SK-N-SH (cell line): Measurements from ENCODE around the gene PRDM10. TPM values are rescaled to one million over a fixed set of nuclear protein-coding genes. Genes with fewer than 3 reads are reported as not detected.

Experiments
- CTCF ChIA-PET: fragments of 300-600, 350-600 bp; formaldehyde crosslinking; extraction: SDS; loops from one replicate; lab custom pipeline; 2021; lab: Yijun Ruan, JAX
- POLR2A ChIA-PET: fragments of 350-600 bp; sonication (Branson Sonifier 250); formaldehyde crosslinking; extraction: SDS; loops from one replicate; lab custom pipeline; 2020; ENCODE audit warnings: antibody characterized with exemption, inconsistent platforms; lab: Yijun Ruan, JAX
- DNase-seq: peaks from one replicate; pipeline ENCODE4 v3.0.0; 2012
- H2AFZ ChIP-seq: fragments of 200-600 bp; sonication (generic); 2 replicates; pipeline ENCODE4 v1.8.1; 2016; ENCODE audit warnings: antibody characterized with exemption, mild to moderate bottlenecking, low read depth
- H3F3A ChIP-seq: fragments of 200-600 bp; sonication (generic); replicated peaks from 2 replicates; pipeline ENCODE3; 2016; ENCODE audit warnings: antibody characterized with exemption, mild to moderate bottlenecking; ENCODE audit not compliant: insufficient read depth
- H3K27ac ChIP-seq, 2 experiments: fragments of 200-500 bp in 1 of 2; fragments of 200-600 bp in 1 of 2; sonication (Bioruptor generic) in 1 of 2; sonication (generic), shearing (Covaris generic) in 1 of 2; 2 replicates each; pipeline versions ENCODE4 v1.5.1 to v1.6.1; 2014 to 2016; ENCODE audit warnings: low read depth in 2 of 2, inconsistent platforms in 1 of 2, low read length in 1 of 2, mild to moderate bottlenecking in 1 of 2, mixed read lengths in 1 of 2
- H3K27me3 ChIP-seq: fragments of 200-600 bp; sonication (generic), shearing (Covaris generic); 2 replicates; pipeline ENCODE4 v1.6.1; 2016; ENCODE audit warnings: mixed run types; ENCODE audit not compliant: insufficient read depth
- H3K36me3 ChIP-seq, 2 experiments: fragments of 200-500 bp in 1 of 2; fragments of 200-600 bp in 1 of 2; sonication (Bioruptor generic) in 1 of 2; sonication (generic) in 1 of 2; replicated peaks in 1 of 2; 2 replicates each; pipeline versions ENCODE3 to v1.5.1; 2014 to 2016; ENCODE audit warnings: low read length in 1 of 2, mild to moderate bottlenecking in 1 of 2; ENCODE audit not compliant: insufficient read depth in 2 of 2, control insufficient read depth in 1 of 2
- H3K4me1 ChIP-seq, 2 experiments: fragments of 200-500 bp in 1 of 2; fragments of 200-600 bp in 1 of 2; sonication (Bioruptor generic) in 1 of 2; sonication (generic), shearing (Covaris generic) in 1 of 2; 2 replicates each; pipeline versions ENCODE4 v1.5.1 to v1.6.1; 2014 to 2016; ENCODE audit warnings: low read depth in 1 of 2, low read length in 1 of 2, mixed run types in 1 of 2; ENCODE audit not compliant: insufficient read depth in 2 of 2, control insufficient read depth in 1 of 2
- H3K4me2 ChIP-seq: fragments of 200-600 bp; sonication (generic), shearing (Covaris generic); 2 replicates; pipeline ENCODE4 v1.6.1; 2017; ENCODE audit warnings: mixed run types
- H3K4me3 ChIP-seq, 2 experiments: fragments of 200-500 bp in 1 of 2; fragments of 200-600 bp in 1 of 2; sonication (Bioruptor generic) in 1 of 2; sonication (generic), shearing (Covaris generic) in 1 of 2; 2 replicates each; pipeline versions ENCODE4 v1.5.1 to v1.8.1; 2014 to 2016; ENCODE audit warnings: low read depth in 2 of 2, inconsistent platforms in 1 of 2, low read length in 1 of 2, mild to moderate bottlenecking in 1 of 2, mixed read lengths in 1 of 2, moderate library complexity in 1 of 2
- H3K79me2 ChIP-seq: fragments of 200-600 bp; sonication (generic); 2 replicates; pipeline ENCODE4 v1.8.1; 2017; ENCODE audit warnings: mild to moderate bottlenecking; ENCODE audit not compliant: insufficient read depth
- H3K9ac ChIP-seq: fragments of 200-600 bp; sonication (generic); 2 replicates; pipeline ENCODE4 v1.6.1; 2017; ENCODE audit warnings: mixed run types
- H3K9me2 ChIP-seq: fragments of 200-600 bp; sonication (generic); 2 replicates; pipeline ENCODE4 v1.6.1; 2017; ENCODE audit warnings: mixed run types
- H3K9me3 ChIP-seq: fragments of 200-600 bp; sonication (generic); 2 replicates; pipeline ENCODE4 v1.6.1; 2017; ENCODE audit warnings: mixed run types, mild to moderate bottlenecking, moderate library complexity
- H4K20me1 ChIP-seq: fragments of 200-600 bp; sonication (generic); 2 replicates; pipeline ENCODE4 v1.6.1; 2017; ENCODE audit warnings: mild to moderate bottlenecking, mixed run types; ENCODE audit not compliant: insufficient read depth
- CHD2 ChIP-seq: fragments of 150-350 bp; IDR thresholded peaks from 2 replicates; pipeline ENCODE4 v1.6.1; 2018; ENCODE audit warnings: low read length; ENCODE audit not compliant: partially characterized antibody
- ELF1 ChIP-seq: IDR thresholded peaks from 2 replicates; pipeline ENCODE4 v1.4.0; 2012
- EP300 ChIP-seq, 2 experiments: IDR thresholded peaks; 2 replicates each; pipeline versions ENCODE4 v1.4.0 to v1.6.1; 2012; ENCODE audit warnings: borderline replicate concordance in 1 of 2, low read depth in 1 of 2, low read length in 1 of 2
- FOSL2 ChIP-seq: IDR thresholded peaks from 2 replicates; pipeline ENCODE4 v1.4.0; 2012; ENCODE audit warnings: low read depth, mild to moderate bottlenecking, moderate library complexity, borderline replicate concordance
- FOXJ3 ChIP-seq: sonication (generic); formaldehyde crosslinking; IDR thresholded peaks from 2 replicates; pipeline ENCODE4 v1.5.1; 2020; ENCODE audit warnings: mild to moderate bottlenecking, missing genetic modification reagents
- GABPA ChIP-seq: IDR thresholded peaks from 2 replicates; pipeline ENCODE4 v1.4.0; 2012; ENCODE audit warnings: low read depth, mild to moderate bottlenecking
- GATA2 ChIP-seq: sonication (generic); formaldehyde crosslinking; IDR thresholded peaks from 2 replicates; pipeline ENCODE4 v1.5.0; 2020; ENCODE audit warnings: mild to moderate bottlenecking, missing genetic modification reagents
- JUND ChIP-seq: IDR thresholded peaks from 2 replicates; pipeline ENCODE4 v1.4.0; 2012
- NFIC ChIP-seq: IDR thresholded peaks from 2 replicates; pipeline ENCODE4 v1.4.0; 2012; ENCODE audit warnings: borderline replicate concordance
- POLR2AphosphoS5 ChIP-seq: IDR thresholded peaks from 2 replicates; pipeline ENCODE4 v1.6.1; 2012; ENCODE audit warnings: low read depth, low read length
- RAD21 ChIP-seq: IDR thresholded peaks from 2 replicates; pipeline ENCODE4 v1.6.1; 2012; ENCODE audit warnings: mild to moderate bottlenecking, low read length
- RCOR1 ChIP-seq: fragments of 150-350 bp; IDR thresholded peaks from 2 replicates; pipeline ENCODE4 v1.6.1; 2017; ENCODE audit warnings: antibody characterized with exemption, low read length
- RFX5 ChIP-seq: IDR thresholded peaks from 2 replicates; pipeline ENCODE4 v1.6.1; 2012; ENCODE audit warnings: mild to moderate bottlenecking, improper control_type of control experiment, low read length
- SMC3 ChIP-seq: IDR thresholded peaks from 2 replicates; pipeline ENCODE4 v1.6.1; 2012; ENCODE audit warnings: low read depth, low read length, improper control_type of control experiment
- TEAD4 ChIP-seq: IDR thresholded peaks from 2 replicates; pipeline ENCODE4 v1.4.0; 2012; ENCODE audit warnings: mild to moderate bottlenecking, borderline replicate concordance; ENCODE audit not compliant: insufficient read depth
- WGBS: methylation state at CpG from one replicate; pipeline ENCODE4 v1.1.6; 2017; ENCODE audit warnings: low lambda C conversion rate; 5-methylcytosine and 5-hydroxymethylcytosine counted together
- polyA plus RNA-seq, 3 experiments: library from polyadenylated mRNA; depleted of rRNA; stranded (reverse); fragments of >200 nt; gene quantifications; 2 replicates each; pipeline ENCODE4 v1.2.3, GENCODE V29; 2012
- TF ChIP-seq, protein P1 (sequence below): IDR thresholded peaks from 2 replicates; pipeline ENCODE4 v1.4.0; 2012; ENCODE audit warnings: low read depth, borderline replicate concordance
- TF ChIP-seq, protein P2 (sequence below): IDR thresholded peaks from 2 replicates; pipeline ENCODE4; 2012
- TF ChIP-seq, protein P3 (sequence below): fragments of 150-350 bp; IDR thresholded peaks from 2 replicates; pipeline ENCODE4 v1.6.1; 2017; ENCODE audit warnings: antibody characterized with exemption, low read length, low read depth, borderline replicate concordance
- TF ChIP-seq, protein P4 (sequence below): IDR thresholded peaks from 2 replicates; pipeline ENCODE4 v1.4.0; 2012; ENCODE audit warnings: low read depth, borderline replicate concordance

The PRDM10 gene
- polyA plus RNA-seq, 1 of the 3 experiments (the other 2 are of a cell fraction) = 1.9 TPM

DNA sequence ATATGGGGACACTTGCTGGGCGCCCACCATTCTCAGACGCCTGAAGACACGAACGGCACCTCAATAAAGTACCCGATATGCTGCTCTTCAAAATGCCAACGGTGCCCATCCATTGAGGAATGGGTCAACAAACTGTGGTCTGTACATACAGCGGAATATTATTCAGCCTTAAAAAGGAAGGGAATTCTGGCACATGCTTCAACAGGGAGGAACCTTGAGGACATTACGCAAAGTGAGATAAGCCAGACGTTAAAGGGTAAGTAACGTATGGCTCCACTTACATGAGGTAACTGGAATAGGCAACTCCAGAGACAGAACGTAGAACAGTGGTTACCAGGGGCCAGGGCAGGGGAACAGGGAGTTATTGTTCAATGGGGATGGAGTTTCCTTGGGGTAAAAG lies 28.0 kb downstream of the PRDM10 start:
- H3K9me2 ChIP-seq = no peaks in the 10 kb centered on the region
- H3K4me1 ChIP-seq = no peaks in the 10 kb centered on the region; a peak in 1 of 4 replicates
- WGBS = 97% methylated on average over 11 of the region's 11 CpGs
- no peaks in the 10 kb centered on the region for H3K36me3 ChIP-seq
- ChIA-PET POLR2A (no interaction called here), CTCF (no interaction called here)
- no peak overlapping the region for H3K4me3 ChIP-seq
- no peaks in the 10 kb centered on the region for H3F3A ChIP-seq
- no peak overlapping the region for H3K27ac ChIP-seq
- TF ChIP-seq, protein P1, sequence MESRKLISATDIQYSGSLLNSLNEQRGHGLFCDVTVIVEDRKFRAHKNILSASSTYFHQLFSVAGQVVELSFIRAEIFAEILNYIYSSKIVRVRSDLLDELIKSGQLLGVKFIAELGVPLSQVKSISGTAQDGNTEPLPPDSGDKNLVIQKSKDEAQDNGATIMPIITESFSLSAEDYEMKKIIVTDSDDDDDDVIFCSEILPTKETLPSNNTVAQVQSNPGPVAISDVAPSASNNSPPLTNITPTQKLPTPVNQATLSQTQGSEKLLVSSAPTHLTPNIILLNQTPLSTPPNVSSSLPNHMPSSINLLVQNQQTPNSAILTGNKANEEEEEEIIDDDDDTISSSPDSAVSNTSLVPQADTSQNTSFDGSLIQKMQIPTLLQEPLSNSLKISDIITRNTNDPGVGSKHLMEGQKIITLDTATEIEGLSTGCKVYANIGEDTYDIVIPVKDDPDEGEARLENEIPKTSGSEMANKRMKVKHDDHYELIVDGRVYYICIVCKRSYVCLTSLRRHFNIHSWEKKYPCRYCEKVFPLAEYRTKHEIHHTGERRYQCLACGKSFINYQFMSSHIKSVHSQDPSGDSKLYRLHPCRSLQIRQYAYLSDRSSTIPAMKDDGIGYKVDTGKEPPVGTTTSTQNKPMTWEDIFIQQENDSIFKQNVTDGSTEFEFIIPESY = no peak
- no peak for TF ChIP-seq FOXJ3 (CRISPR knock-in tag)
- TF ChIP-seq CHD2 = no peak
- TF ChIP-seq NFIC = no peak
- no peak for TF ChIP-seq FOSL2
- no peak for TF ChIP-seq ELF1
- TF ChIP-seq EP300 (IDR thresholded peaks at IDR 0.05; ENCODE audit: borderline replicate concordance in 1 of 2, low read depth in 1 of 2, low read length in 1 of 2) = no peak
- TF ChIP-seq, protein P2, sequence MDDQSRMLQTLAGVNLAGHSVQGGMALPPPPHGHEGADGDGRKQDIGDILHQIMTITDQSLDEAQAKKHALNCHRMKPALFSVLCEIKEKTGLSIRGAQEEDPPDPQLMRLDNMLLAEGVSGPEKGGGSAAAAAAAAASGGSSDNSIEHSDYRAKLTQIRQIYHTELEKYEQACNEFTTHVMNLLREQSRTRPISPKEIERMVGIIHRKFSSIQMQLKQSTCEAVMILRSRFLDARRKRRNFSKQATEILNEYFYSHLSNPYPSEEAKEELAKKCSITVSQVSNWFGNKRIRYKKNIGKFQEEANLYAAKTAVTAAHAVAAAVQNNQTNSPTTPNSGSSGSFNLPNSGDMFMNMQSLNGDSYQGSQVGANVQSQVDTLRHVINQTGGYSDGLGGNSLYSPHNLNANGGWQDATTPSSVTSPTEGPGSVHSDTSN = no peak
- no peak for TF ChIP-seq GATA2 (CRISPR knock-in tag)
- no peak for TF ChIP-seq RFX5
- no peak overlapping the region for H2AFZ ChIP-seq
- no peak overlapping the region for H3K9ac ChIP-seq
- H3K27me3 ChIP-seq = no peaks in the 10 kb centered on the region
- DNase-seq = no peak
- H3K9me3 ChIP-seq = no peaks in the 10 kb centered on the region
- H4K20me1 ChIP-seq = no peaks in the 10 kb centered on the region
- no peaks in the 10 kb centered on the region for H3K79me2 ChIP-seq
- no peak overlapping the region for H3K4me2 ChIP-seq

DNA sequence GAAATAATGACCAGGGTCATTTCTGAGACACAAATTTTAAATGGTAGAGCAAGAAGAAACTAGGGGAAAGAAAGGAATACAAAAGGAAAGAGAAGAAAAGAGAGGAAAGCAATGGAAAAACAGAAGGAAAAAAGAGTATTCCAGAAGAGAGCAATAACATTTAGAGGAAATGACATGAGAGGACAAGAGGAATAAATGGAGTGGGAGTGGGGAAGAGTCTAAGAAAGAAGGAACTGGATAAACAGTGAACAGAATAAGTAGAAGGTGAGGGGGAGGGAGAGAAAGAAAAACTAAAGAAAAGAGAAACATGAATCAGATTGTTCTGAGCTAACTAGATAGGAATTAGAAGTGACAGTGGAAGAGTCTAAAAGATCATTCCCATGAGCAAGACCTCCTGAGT lies 28.4 kb downstream of the PRDM10 start:
- no peak overlapping the region for H3K27ac ChIP-seq
- no peaks in the 10 kb centered on the region for H3K9me2 ChIP-seq
- H3K4me3 ChIP-seq = no peak overlapping the region
- no peaks in the 10 kb centered on the region for H3F3A ChIP-seq
- no peaks in the 10 kb centered on the region for H3K36me3 ChIP-seq
- DNase-seq = no peak
- no peak overlapping the region for H2AFZ ChIP-seq
- TF ChIP-seq, protein P3, sequence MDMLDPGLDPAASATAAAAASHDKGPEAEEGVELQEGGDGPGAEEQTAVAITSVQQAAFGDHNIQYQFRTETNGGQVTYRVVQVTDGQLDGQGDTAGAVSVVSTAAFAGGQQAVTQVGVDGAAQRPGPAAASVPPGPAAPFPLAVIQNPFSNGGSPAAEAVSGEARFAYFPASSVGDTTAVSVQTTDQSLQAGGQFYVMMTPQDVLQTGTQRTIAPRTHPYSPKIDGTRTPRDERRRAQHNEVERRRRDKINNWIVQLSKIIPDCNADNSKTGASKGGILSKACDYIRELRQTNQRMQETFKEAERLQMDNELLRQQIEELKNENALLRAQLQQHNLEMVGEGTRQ = no peak
- TF ChIP-seq NFIC (no peak), GABPA (no peak), RCOR1 (no peak), POLR2AphosphoS5 (no peak), RFX5 (no peak), JUND (no peak), TEAD4 (no peak), EP300 (IDR thresholded peaks at IDR 0.05; ENCODE audit: borderline replicate concordance in 1 of 2, low read depth in 1 of 2, low read length in 1 of 2) (no peak), RAD21 (no peak), SMC3 (no peak)
- TF ChIP-seq, protein P4, sequence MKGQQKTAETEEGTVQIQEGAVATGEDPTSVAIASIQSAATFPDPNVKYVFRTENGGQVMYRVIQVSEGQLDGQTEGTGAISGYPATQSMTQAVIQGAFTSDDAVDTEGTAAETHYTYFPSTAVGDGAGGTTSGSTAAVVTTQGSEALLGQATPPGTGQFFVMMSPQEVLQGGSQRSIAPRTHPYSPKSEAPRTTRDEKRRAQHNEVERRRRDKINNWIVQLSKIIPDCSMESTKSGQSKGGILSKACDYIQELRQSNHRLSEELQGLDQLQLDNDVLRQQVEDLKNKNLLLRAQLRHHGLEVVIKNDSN = no peak
- TF ChIP-seq, all 33 proteins: peak for 0
- Histone ChIP-seq H3K27me3 (no peaks in the 10 kb centered on the region), H3K79me2 (no peaks in the 10 kb centered on the region), H3K9me3 (no peaks in the 10 kb centered on the region), H3K4me1 (no peaks in the 10 kb centered on the region; a peak in 1 of 4 replicates), H4K20me1 (no peaks in the 10 kb centered on the region), H3K9ac (no peak overlapping the region), H3K4me2 (no peak overlapping the region)
- POLR2A ChIA-PET = no interaction called here
- CTCF ChIA-PET = no interaction called here
